Measurements from ENCODE around the gene PRADC1.

The PRADC1 gene

GRCh38 chr2:73235315-73236028, 2.4 kb upstream of the PRADC1 start:
- no peak for DNase-seq (ENCODE audit: low read depth in 2 of 2)

- DNase-seq (ENCODE audit: low read depth in 2 of 2) = peak; percentile 69 to 76
Measured at GRCh38 chr2:73233932-73234832, 1.1 kb upstream of the PRADC1 start, which contains the start of gene CCT7. CCT7 (plus strand) TSS chr2:73234308; CDS start chr2:73234379, 71 bp downstream.

GRCh38 chr2:73232403-73233153, 461 bp downstream of the PRADC1 start:
- no peak for DNase-seq (ENCODE audit: low read depth in 2 of 2)

- DNase-seq (ENCODE audit: low read depth in 2 of 2) = no peak
Measured at GRCh38 chr2:73228631-73229030, 4.4 kb downstream of the PRADC1 start.

GRCh38 chr2:73227086-73227485, 6.0 kb downstream of the PRADC1 start:
- DNase-seq (ENCODE audit: low read depth in 2 of 2) = no peak

- no peak for DNase-seq (ENCODE audit: low read depth in 2 of 2)
Measured at GRCh38 chr2:73225513-73226360, 7.3 kb downstream of the PRADC1 start.

- DNase-seq (ENCODE audit: low read depth in 2 of 2) = no peak
Measured at GRCh38 chr2:73223821-73224220, 9.2 kb downstream of the PRADC1 start.

GRCh38 chr2:73218298-73218697, 14.7 kb downstream of the PRADC1 start:
- no peak for DNase-seq (ENCODE audit: low read depth in 2 of 2)

GRCh38 chr2:73217826-73218225, 15.2 kb downstream of the PRADC1 start:
- no peak for DNase-seq (ENCODE audit: low read depth in 2 of 2)

GRCh38 chr2:73217160-73217559, 15.9 kb downstream of the PRADC1 start:
- DNase-seq (ENCODE audit: low read depth in 2 of 2) = no peak

- DNase-seq (ENCODE audit: low read depth in 2 of 2) = no peak
Measured at GRCh38 chr2:73215254-73215653, 17.8 kb downstream of the PRADC1 start.

- DNase-seq (ENCODE audit: low read depth in 2 of 2) = peak; percentile 82
Measured at GRCh38 chr2:73214120-73215035, 18.7 kb downstream of the PRADC1 start, which contains the start of gene SMYD5. SMYD5 (plus strand) TSS chr2:73214245; CDS start chr2:73214267, 22 bp downstream.

- peak; percentile 43 to 55 for DNase-seq (ENCODE audit: low read depth in 2 of 2)
Measured at GRCh38 chr2:73212448-73213176, 20.4 kb downstream of the PRADC1 start.

- no peak for DNase-seq (ENCODE audit: low read depth in 2 of 2)
Measured at GRCh38 chr2:73212098-73212447, 21.0 kb downstream of the PRADC1 start.

GRCh38 chr2:73210696-73211095, 22.3 kb downstream of the PRADC1 start:
- no peak for DNase-seq (ENCODE audit: low read depth in 2 of 2)

GRCh38 chr2:73210019-73210418, 23.0 kb downstream of the PRADC1 start:
- DNase-seq (ENCODE audit: low read depth in 2 of 2) = no peak

GRCh38 chr2:73208258-73208657, 24.8 kb downstream of the PRADC1 start:
- no peak for DNase-seq (ENCODE audit: low read depth in 2 of 2)

GRCh38 chr2:73205611-73206010, 27.4 kb downstream of the PRADC1 start:
- no peak for DNase-seq (ENCODE audit: low read depth in 2 of 2)

- DNase-seq (ENCODE audit: low read depth in 2 of 2) = no peak
Measured at GRCh38 chr2:73203055-73203681, 29.9 kb downstream of the PRADC1 start.

Measured in stimulated activated CD8-positive, alpha-beta memory T cell treated with anti-CD3 and anti-CD28 coated beads, Interleukin-7, amount 100 ng/mL, for 1 hour (primary cell).